HCT116 (cell line): ENCODE results near the gene BAD.

ENCODE experiments used
- ELF1 ChIP-seq: IDR thresholded peaks from 2 replicates; pipeline ENCODE4 v1.6.1; 2012; ENCODE audit warnings: low read depth, borderline replicate concordance
- EZH2 ChIP-seq: fragments of 200-600 bp; sonication (generic); IDR thresholded peaks from 2 replicates; pipeline ENCODE4 v1.6.1; 2017; ENCODE audit warnings: antibody characterized with exemption, mixed run types
- EZH2phosphoT487 ChIP-seq: fragments of 200-600 bp; IDR thresholded peaks from 2 replicates; pipeline ENCODE4 v1.6.1; 2018; ENCODE audit warnings: antibody characterized with exemption, borderline replicate concordance
- POLR2A ChIP-seq: IDR thresholded peaks from 2 replicates; pipeline ENCODE4 v1.7.0; 2011; ENCODE audit warnings: borderline replicate concordance; ENCODE audit not compliant: insufficient read depth, insufficient read length; ENCODE audit errors: extremely low read depth
- POLR2AphosphoS5 ChIP-seq: IDR thresholded peaks from 2 replicates; pipeline ENCODE4 v1.6.1; 2011; ENCODE audit warnings: mild to moderate bottlenecking, low read depth, low read length, moderate library complexity
- SIN3A ChIP-seq: IDR thresholded peaks from 2 replicates; pipeline ENCODE4 v1.6.1; 2012; ENCODE audit warnings: low read depth
- TCF7L2 ChIP-seq: IDR thresholded peaks from 2 replicates; pipeline ENCODE4 v1.7.0; 2011; ENCODE audit warnings: borderline replicate concordance, inconsistent platforms; ENCODE audit not compliant: insufficient read depth, insufficient read length; ENCODE audit errors: extremely low read depth
- TF ChIP-seq, protein P1 (sequence below), 3 experiments: fragments of 200-600 bp in 1 of 3; sonication (generic) in 1 of 3; IDR thresholded peaks in 2 of 3; conservative IDR thresholded peaks in 1 of 3; 2 replicates each; pipeline ENCODE4 v1.5.1; 2012 to 2017; ENCODE audit warnings: low read depth in 2 of 3, low read length in 2 of 3, antibody characterized with exemption in 1 of 3, borderline replicate concordance in 1 of 3, control low read depth in 1 of 3, mild to moderate bottlenecking in 1 of 3, mixed read lengths in 1 of 3, mixed run types in 1 of 3, moderate library complexity in 1 of 3; ENCODE audit not compliant: insufficient read depth in 1 of 3

DNA sequence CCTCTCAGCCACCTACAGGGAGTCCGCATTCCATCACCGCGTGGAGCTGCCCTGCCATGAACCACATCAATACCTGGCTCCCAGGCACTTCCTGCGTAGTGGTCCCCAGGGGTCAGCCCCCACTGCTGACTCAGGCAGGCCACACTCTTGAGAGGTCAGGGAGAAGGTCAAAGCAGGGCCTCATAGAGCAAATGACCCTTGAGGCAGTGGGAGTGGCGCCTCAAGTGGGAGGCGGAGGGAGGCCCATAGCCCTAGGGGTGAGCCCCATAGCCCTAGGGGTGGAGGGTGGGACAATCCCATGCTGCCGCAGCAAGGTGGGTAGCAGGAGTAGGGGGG is 38.4 kb upstream of the BAD start:
- no peak for TF ChIP-seq TCF7L2
- TF ChIP-seq ELF1, result no peak
- no peak for TF ChIP-seq SIN3A
- no peak for TF ChIP-seq EZH2phosphoT487
- TF ChIP-seq, protein P1, sequence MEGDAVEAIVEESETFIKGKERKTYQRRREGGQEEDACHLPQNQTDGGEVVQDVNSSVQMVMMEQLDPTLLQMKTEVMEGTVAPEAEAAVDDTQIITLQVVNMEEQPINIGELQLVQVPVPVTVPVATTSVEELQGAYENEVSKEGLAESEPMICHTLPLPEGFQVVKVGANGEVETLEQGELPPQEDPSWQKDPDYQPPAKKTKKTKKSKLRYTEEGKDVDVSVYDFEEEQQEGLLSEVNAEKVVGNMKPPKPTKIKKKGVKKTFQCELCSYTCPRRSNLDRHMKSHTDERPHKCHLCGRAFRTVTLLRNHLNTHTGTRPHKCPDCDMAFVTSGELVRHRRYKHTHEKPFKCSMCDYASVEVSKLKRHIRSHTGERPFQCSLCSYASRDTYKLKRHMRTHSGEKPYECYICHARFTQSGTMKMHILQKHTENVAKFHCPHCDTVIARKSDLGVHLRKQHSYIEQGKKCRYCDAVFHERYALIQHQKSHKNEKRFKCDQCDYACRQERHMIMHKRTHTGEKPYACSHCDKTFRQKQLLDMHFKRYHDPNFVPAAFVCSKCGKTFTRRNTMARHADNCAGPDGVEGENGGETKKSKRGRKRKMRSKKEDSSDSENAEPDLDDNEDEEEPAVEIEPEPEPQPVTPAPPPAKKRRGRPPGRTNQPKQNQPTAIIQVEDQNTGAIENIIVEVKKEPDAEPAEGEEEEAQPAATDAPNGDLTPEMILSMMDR (IDR thresholded peaks at IDR 0.05 in 2 of 3, conservative IDR thresholded peaks at IDR 0.05 in 1 of 3; ENCODE audit: borderline replicate concordance in 1 of 3, insufficient read depth in 1 of 3, low read depth in 2 of 3, low read length in 2 of 3), result no peak
- TF ChIP-seq EZH2, result no peak
- TF ChIP-seq POLR2AphosphoS5, result no peak
- TF ChIP-seq POLR2A, result no peak
